ENCODE results near the gene ARIH1.

- TF ChIP-seq EZH2 (IDR thresholded peaks at IDR 0.05; ENCODE audit: borderline replicate concordance, low read depth, low read length, severe bottlenecking) (no peak), CTCF (IDR thresholded peaks at IDR 0.05; ENCODE audit: extremely low read depth in 1 of 2, insufficient read depth in 1 of 2, low read depth in 1 of 2, low read length in 2 of 2) (no peak)
These were observed 23.3 kb upstream of the ARIH1 start for GRCh38 chr15:72450805-72451204.

Measured in endothelial cell of umbilical vein (primary cell).